H9 (cell line): ENCODE results near the gene ATG2B. TPM values are rescaled to one million over a fixed set of nuclear protein-coding genes. Genes with fewer than 3 reads are reported as not detected.
A peak's percentile ranks its signal among the peaks of the same experiment; 100 is the strongest.

Source experiments
- DNase-seq: peaks from one replicate; pipeline ENCODE4 v3.0.0-alpha.2; 2017
- H2AFZ ChIP-seq: one replicate; pipeline ENCODE4 v1.6.1; 2013; ENCODE audit warnings: mild to moderate bottlenecking, low read length, control low read depth, moderate library complexity
- H2AK5ac ChIP-seq: 2 replicates; pipeline ENCODE4 v1.6.1; 2013; ENCODE audit warnings: low read length, control low read depth, mixed read lengths; ENCODE audit not compliant: insufficient read length
- H2BK120ac ChIP-seq: one replicate; pipeline ENCODE4 v1.6.1; 2013; ENCODE audit warnings: low read depth, mild to moderate bottlenecking, low read length, control low read depth, inconsistent platforms; ENCODE audit not compliant: poor library complexity, severe bottlenecking
- H2BK12ac ChIP-seq: 2 replicates; pipeline ENCODE4 v1.6.1; 2013; ENCODE audit warnings: low read length, control low read depth, mixed read lengths, low read depth; ENCODE audit not compliant: insufficient read length
- H2BK15ac ChIP-seq: 2 replicates; pipeline ENCODE4 v1.6.1; 2013; ENCODE audit warnings: low read depth, low read length, control low read depth
- H2BK20ac ChIP-seq: one replicate; pipeline ENCODE4 v1.6.1; 2013; ENCODE audit warnings: low read depth, mild to moderate bottlenecking, low read length, control low read depth, inconsistent platforms; ENCODE audit not compliant: poor library complexity, severe bottlenecking
- H2BK5ac ChIP-seq: 2 replicates; pipeline ENCODE4 v1.6.1; 2013; ENCODE audit warnings: low read length, control low read depth, mixed read lengths; ENCODE audit not compliant: insufficient read length
- H3K14ac ChIP-seq: 2 replicates; pipeline ENCODE4 v1.6.1; 2013; ENCODE audit warnings: low read length, control low read depth; ENCODE audit not compliant: insufficient read depth
- H3K18ac ChIP-seq: 2 replicates; pipeline ENCODE4 v1.6.1; 2013; ENCODE audit warnings: low read depth, mild to moderate bottlenecking, mixed read lengths, low read length, control low read depth; ENCODE audit not compliant: insufficient read length
- H3K23ac ChIP-seq: 2 replicates; pipeline ENCODE4 v1.6.1; 2013; ENCODE audit warnings: low read length, control low read depth, mixed read lengths, low read depth; ENCODE audit not compliant: insufficient read length
- H3K23me2 ChIP-seq: 2 replicates; pipeline ENCODE4 v1.6.1; 2013; ENCODE audit warnings: low read depth, mild to moderate bottlenecking, mixed read lengths, low read length, control low read depth; ENCODE audit not compliant: insufficient read length, poor library complexity, severe bottlenecking
- H3K27ac ChIP-seq: 2 replicates; pipeline ENCODE4 v1.5.1; 2013; ENCODE audit warnings: low read length, control low read depth, mixed read lengths, low read depth; ENCODE audit not compliant: insufficient read length
- H3K27me3 ChIP-seq: 2 replicates; pipeline ENCODE4 v1.6.1; 2013; ENCODE audit warnings: low read length, control low read depth, inconsistent platforms; ENCODE audit not compliant: insufficient read depth
- H3K4ac ChIP-seq: 2 replicates; pipeline ENCODE4 v1.6.1; 2013; ENCODE audit warnings: low read depth, mild to moderate bottlenecking, control low read depth, inconsistent platforms, low read length, moderate library complexity
- H3K4me1 ChIP-seq: 2 replicates; pipeline ENCODE4 v1.6.1; 2013; ENCODE audit warnings: low read length, control low read depth, inconsistent platforms; ENCODE audit not compliant: insufficient read depth
- H3K4me2 ChIP-seq: 2 replicates; pipeline ENCODE4 v1.6.1; 2013; ENCODE audit warnings: low read length, control low read depth, mixed read lengths; ENCODE audit not compliant: insufficient read length, insufficient read depth
- H3K56ac ChIP-seq: 2 replicates; pipeline ENCODE4 v1.6.1; 2013; ENCODE audit warnings: low read depth, mild to moderate bottlenecking, mixed read lengths, low read length, control low read depth; ENCODE audit not compliant: insufficient read length
- H3K79me1 ChIP-seq: 2 replicates; pipeline ENCODE4 v1.6.1; 2013; ENCODE audit warnings: low read depth, mild to moderate bottlenecking, moderate library complexity, low read length, control low read depth, inconsistent platforms; ENCODE audit not compliant: insufficient read depth, poor library complexity, severe bottlenecking
- H3K79me2 ChIP-seq: 2 replicates; pipeline ENCODE4 v1.6.1; 2013; ENCODE audit warnings: low read length, control low read depth, inconsistent platforms; ENCODE audit not compliant: insufficient read depth
- H3K9ac ChIP-seq: 2 replicates; pipeline ENCODE4 v1.6.1; 2013; ENCODE audit warnings: low read length, control low read depth, mixed read lengths; ENCODE audit not compliant: insufficient read length; ENCODE audit errors: extremely low read depth
- H3K9me3 ChIP-seq: one replicate; pipeline ENCODE4 v1.6.1; 2013; ENCODE audit warnings: low read depth, low read length, inconsistent platforms; ENCODE audit not compliant: control insufficient read depth
- H3T11ph ChIP-seq: one replicate; pipeline ENCODE4 v1.6.1; 2013; ENCODE audit warnings: mild to moderate bottlenecking, low read length, control low read depth, inconsistent platforms
- H4K20me1 ChIP-seq: one replicate; pipeline ENCODE4 v1.6.1; 2013; ENCODE audit not compliant: control insufficient read depth, insufficient read length, insufficient read depth
- H4K5ac ChIP-seq: 2 replicates; pipeline ENCODE4 v1.6.1; 2013; ENCODE audit warnings: low read depth, mild to moderate bottlenecking, mixed read lengths, low read length, control low read depth; ENCODE audit not compliant: insufficient read length
- H4K8ac ChIP-seq: replicated peaks from 2 replicates; pipeline ENCODE4 v1.6.1; 2013; ENCODE audit warnings: low read length, control low read depth, mixed read lengths, low read depth; ENCODE audit not compliant: insufficient read length
- H4K91ac ChIP-seq: 2 replicates; pipeline ENCODE4 v1.6.1; 2013; ENCODE audit warnings: low read depth, mild to moderate bottlenecking, moderate library complexity, mixed read lengths, low read length, control low read depth; ENCODE audit not compliant: insufficient read length
- H3K27ac Mint-ChIP-seq, 3 experiments: 2 replicates in 2 of 3; 3 replicates in 1 of 3; pipeline ENCODE4 v1.8.0; 2020 to 2021; ENCODE audit warnings: mixed read lengths in 3 of 3, mild to moderate bottlenecking in 1 of 3, moderate library complexity in 1 of 3
- H3K27me3 Mint-ChIP-seq: 2 replicates; pipeline ENCODE4 v1.8.0; 2021; ENCODE audit warnings: low read depth, mild to moderate bottlenecking, moderate library complexity, mixed read lengths
- H3K36me3 Mint-ChIP-seq, 3 experiments: 2 replicates in 2 of 3; 3 replicates in 1 of 3; pipeline ENCODE4 v1.8.0; 2020 to 2021; ENCODE audit warnings: low read depth in 3 of 3, mixed read lengths in 3 of 3; ENCODE audit not compliant: insufficient read depth in 1 of 3
- H3K4me1 Mint-ChIP-seq, 2 experiments: 2 replicates each; pipeline ENCODE4 v1.8.0; 2020; ENCODE audit warnings: mixed read lengths in 2 of 2
- H3K4me3 Mint-ChIP-seq, 2 experiments: 2 replicates in 1 of 2; 3 replicates in 1 of 2; pipeline ENCODE4 v1.8.0; 2020 to 2021; ENCODE audit warnings: mild to moderate bottlenecking in 2 of 2, mixed read lengths in 2 of 2, moderate library complexity in 1 of 2
- H3K9me3 Mint-ChIP-seq, 2 experiments: 2 replicates in 1 of 2; 3 replicates in 1 of 2; pipeline ENCODE4 v1.8.0; 2020; ENCODE audit warnings: mild to moderate bottlenecking in 2 of 2, mixed read lengths in 2 of 2, moderate library complexity in 1 of 2
- WGBS: extraction: QIAGEN DNeasy Blood & Tissue Kit; methylation state at CpG from one replicate; pipeline ENCODE4 v1.1.7; 2013; ENCODE audit warnings: missing lambda C conversion rate, low lambda C conversion rate, mixed read lengths; ENCODE audit not compliant: insufficient read length; ENCODE audit errors: extremely low coverage; 5-methylcytosine and 5-hydroxymethylcytosine counted together
- total RNA-seq: library from RNA; stranded (reverse); gene quantifications from 2 replicates; pipeline ENCODE4 v1.2.1, GENCODE V29; 2021
- TF ChIP-seq, protein P1 (sequence below): fragments of 200-600 bp; sonication (generic); conservative IDR thresholded peaks from 3 replicates; pipeline ENCODE4 v1.8.0; 2021; ENCODE audit warnings: antibody characterized with exemption, mild to moderate bottlenecking

ATG2B gene
- total RNA-seq, 1 experiment from 2014 or later = 12.6 TPM

DNA sequence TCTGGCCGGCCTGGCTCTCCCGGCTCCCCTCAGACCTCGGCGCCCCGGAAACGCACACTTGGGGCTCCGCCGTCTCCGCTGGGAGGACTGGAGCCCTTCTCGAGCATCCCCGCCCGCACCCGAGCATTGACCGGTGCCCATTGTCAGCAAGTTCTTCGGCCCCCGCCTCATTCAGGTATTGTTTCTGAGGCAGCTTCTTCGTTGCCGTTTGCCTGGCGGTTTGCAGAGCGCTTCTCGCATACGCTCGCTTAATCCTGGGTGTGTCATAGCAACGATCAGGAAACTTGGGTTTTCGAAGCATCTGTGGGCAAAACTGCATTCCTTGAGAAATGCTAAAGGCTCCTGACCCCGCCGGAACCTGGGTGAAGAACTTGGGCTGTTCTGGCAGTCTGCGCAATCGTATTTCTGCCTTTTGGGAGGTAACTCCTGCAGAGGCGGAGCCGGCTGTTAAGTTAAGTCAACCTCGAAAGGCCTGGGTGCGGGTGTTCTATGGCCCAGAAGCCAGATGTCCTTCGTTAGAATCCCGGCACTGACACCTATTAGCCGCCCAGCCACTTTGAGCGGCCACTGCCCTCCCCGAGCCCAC lies 703 bp upstream of the ATG2B start:
- Mint-ChIP-seq H3K27ac (peak overlapping the region; percentile 21 to 87 (median 23); a peak in 4 of 7 replicates), H3K4me1 (peaks cover 42 to 49% of the 10 kb centered on the region in 2 experiments), H3K27me3 (no peaks in the 10 kb centered on the region), H3K36me3 (peaks cover 7 to 12% (median 7%) of the 10 kb centered on the region in 3 experiments; a peak in 6 of 7 replicates), H3K4me3 (peak overlapping the region; percentile 79 to 87), H3K9me3 (peaks cover 3 to 5% of the 10 kb centered on the region in 2 experiments; a peak in 4 of 5 replicates)
- H2AFZ ChIP-seq = no peak overlapping the region
- peak overlapping the region; percentile 13 for H3K18ac ChIP-seq
- no peak overlapping the region for H3T11ph ChIP-seq
- H4K8ac ChIP-seq = no peak overlapping the region
- peaks cover 15% of the 10 kb centered on the region for H3K23me2 ChIP-seq
- H3K14ac ChIP-seq = peak overlapping the region; percentile 24; the same call in 1 of the 2 replicates
- H2BK12ac ChIP-seq = no peak overlapping the region
- H2BK15ac ChIP-seq = no peak overlapping the region
- WGBS = no CpG with 5 or more reads among the region's 38 CpGs
- H3K23ac ChIP-seq = no peak overlapping the region
- peaks cover 7% of the 10 kb centered on the region for H3K79me1 ChIP-seq
- no peak overlapping the region for H4K5ac ChIP-seq
- peak overlapping the region; percentile 95 for H3K4me2 ChIP-seq
- no peak overlapping the region for H3K4ac ChIP-seq
- peaks cover 15% of the 10 kb centered on the region; the same call in 1 of the 2 replicates for H3K79me2 ChIP-seq
- DNase-seq = peak; percentile 46
- H3K9me3 ChIP-seq = no peaks in the 10 kb centered on the region
- no peak overlapping the region for H2BK120ac ChIP-seq
- H2BK5ac ChIP-seq = no peak overlapping the region
- no peak overlapping the region for H3K56ac ChIP-seq
- H4K20me1 ChIP-seq = no peaks in the 10 kb centered on the region
- H3K4me1 ChIP-seq = peaks cover 2% of the 10 kb centered on the region; the same call in 1 of the 2 replicates
- H3K9ac ChIP-seq = peak overlapping the region; percentile 87
- TF ChIP-seq, protein P1, sequence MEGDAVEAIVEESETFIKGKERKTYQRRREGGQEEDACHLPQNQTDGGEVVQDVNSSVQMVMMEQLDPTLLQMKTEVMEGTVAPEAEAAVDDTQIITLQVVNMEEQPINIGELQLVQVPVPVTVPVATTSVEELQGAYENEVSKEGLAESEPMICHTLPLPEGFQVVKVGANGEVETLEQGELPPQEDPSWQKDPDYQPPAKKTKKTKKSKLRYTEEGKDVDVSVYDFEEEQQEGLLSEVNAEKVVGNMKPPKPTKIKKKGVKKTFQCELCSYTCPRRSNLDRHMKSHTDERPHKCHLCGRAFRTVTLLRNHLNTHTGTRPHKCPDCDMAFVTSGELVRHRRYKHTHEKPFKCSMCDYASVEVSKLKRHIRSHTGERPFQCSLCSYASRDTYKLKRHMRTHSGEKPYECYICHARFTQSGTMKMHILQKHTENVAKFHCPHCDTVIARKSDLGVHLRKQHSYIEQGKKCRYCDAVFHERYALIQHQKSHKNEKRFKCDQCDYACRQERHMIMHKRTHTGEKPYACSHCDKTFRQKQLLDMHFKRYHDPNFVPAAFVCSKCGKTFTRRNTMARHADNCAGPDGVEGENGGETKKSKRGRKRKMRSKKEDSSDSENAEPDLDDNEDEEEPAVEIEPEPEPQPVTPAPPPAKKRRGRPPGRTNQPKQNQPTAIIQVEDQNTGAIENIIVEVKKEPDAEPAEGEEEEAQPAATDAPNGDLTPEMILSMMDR = no peak
- H4K91ac ChIP-seq = no peak overlapping the region
- no peaks in the 10 kb centered on the region for H3K27me3 ChIP-seq
- H2BK20ac ChIP-seq = no peak overlapping the region
- H3K27ac ChIP-seq = no peak overlapping the region
- no peak overlapping the region for H2AK5ac ChIP-seq
